Stimulated activated CD4-positive, alpha-beta T cell treated with anti-CD3 and anti-CD28 coated beads, TNF-alpha, amount 100 ng/mL, for 24 hours (primary cell): ENCODE measurements around the gene S100P.
A peak's percentile ranks its signal among the peaks of the same experiment; 100 is the strongest.
"Not testable (repeated sequence)": the region's sequence is repeated elsewhere in the genome, so short reads cannot be mapped to it uniquely, and the experiment has no call there.

Experiments used
- DNase-seq, 3 experiments: peaks; one replicate each; pipeline ENCODE4 v3.0.0-alpha.2; 2020; ENCODE audit warnings: low read depth in 3 of 3

S100P gene

DNA sequence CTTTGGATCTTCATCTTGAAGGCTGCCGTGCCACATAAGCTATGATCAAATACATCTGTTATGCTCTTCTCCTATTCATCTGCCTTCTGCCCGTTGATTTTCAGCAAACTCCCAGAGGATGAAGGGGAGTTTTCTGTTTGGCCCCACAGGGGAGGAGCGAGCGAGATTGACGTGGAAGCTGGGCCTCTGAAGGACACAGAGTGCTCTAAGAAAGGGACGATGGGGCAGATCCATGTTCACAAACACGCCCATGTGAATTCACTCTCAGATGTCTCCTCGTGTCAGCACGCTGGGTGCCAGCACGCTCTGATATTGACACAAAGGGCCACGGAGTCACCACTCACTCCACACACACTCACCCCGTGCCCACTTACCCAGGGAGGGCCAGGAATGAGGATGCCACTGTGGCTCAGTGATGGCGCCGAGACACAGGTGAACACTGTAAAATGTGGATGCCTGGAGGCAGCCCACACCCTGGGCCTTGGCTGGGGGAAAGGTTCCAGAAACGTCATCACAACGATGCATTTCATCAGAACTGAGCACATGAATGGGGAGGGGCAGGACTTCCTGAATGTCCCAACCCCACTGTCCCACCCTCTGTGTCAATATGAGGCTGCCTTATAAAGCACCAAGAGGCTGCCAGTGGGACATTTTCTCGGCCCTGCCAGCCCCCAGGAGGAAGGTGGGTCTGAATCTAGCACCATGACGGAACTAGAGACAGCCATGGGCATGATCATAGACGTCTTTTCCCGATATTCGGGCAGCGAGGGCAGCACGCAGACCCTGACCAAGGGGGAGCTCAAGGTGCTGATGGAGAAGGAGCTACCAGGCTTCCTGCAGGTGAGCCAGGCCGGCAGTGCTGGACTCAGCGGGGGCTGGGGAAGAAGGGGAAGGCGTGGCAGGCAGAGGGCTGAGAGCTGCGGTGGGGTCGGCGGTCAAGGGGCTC lies at the start of gene S100P:
S100P (plus strand) TSS at position 648 of the 946 bp plus-strand sequence; CDS start at position 703, 55 bp downstream.
- no peak for DNase-seq

DNA sequence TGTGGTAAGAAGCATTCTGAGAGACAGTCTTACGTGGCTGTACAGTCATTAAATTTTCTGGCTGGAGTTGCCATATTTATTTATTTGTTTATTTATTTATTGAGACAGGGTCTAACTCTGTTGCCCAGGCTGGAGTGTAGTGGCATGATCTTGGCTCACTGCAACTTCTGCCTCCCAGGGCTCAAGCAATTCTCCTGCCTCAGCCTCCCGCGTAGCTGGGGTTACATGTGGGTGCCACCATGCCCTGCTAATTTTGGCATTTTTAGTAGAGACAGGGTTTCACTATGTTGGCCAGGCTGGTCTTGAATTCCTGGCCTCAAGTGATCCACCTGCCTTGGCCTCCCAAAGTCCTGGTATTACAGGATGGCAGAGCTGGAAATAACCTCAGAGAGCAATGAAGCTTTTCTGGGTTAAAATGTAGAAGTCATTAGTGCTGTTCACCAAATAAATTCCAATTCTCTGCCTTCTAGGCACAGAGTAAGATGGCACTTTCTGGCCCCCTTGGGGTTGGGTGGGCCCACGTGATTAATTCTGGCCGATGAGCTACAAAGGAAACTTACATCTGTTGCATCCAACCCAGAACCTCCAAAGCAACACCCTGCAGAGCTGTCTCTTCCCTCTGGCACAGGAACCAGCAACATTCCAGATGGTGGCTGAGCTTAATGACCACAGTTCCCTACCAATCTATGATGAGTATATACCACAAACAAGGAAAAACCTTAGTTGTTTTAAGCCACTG lies 48.7 kb upstream of the S100P start:
- DNase-seq = no peak

DNA sequence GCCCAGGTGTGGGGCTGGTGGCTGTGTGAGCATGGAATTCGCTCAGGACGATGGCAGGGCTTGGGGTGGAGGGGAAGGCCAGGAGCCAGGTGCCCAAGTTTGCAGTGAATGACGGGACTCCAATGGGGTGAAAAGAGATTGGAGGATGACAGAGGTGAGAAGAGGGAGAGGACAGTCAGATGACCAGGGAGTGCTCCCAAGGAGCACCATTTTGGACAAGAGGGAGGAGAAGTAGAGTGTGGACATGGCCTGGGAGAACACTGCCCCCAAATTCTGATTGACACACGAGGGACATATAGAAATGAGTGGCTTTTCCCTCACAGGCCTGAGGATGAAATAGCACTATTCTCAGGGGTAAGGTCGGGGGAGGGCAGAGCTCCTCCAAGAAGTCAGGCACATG lies 46.5 kb upstream of the S100P start:
- no peak for DNase-seq

- no peak for DNase-seq
Observed at GRCh38 chr4:6647582-6648230, 46.0 kb upstream of the S100P start.

DNA sequence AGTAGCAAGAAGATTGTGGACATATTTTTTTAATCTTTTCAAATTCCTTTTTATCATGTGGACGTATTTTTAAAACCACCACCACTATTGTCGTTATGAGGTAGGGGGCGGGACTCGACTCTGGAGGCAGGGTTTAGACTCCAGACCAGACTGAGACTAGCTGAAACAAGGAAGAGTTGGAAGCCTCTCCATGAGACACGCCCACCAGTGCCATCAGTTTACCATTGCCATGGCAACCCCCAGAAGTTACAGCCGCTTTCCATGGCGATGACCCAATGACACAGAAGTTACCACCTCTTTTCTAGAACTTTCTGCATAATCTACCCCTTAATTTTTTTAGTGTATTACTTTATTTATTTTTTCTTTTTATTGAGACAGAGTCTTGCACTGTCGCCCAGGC lies 44.5 kb upstream of the S100P start:
- no peak for DNase-seq

DNA sequence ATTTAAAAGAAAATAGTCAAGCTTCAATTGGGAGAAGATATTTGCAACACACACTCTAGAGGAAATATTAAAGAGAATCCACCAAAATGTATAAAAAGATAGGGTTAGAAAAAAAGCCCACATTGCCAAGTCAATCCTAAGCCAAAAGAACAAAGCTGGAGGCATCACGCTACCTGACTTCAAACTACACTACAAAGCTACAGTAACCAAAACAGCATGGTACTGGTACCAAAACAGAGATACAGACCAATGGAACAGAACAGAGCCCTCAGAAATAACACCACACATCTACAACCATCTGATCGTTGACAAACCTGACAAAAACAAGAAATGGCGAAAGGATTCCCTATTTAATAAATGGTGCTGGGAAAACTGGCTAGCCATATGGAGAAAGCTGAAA lies 39.5 kb upstream of the S100P start:
- not testable (repeated sequence) for DNase-seq

DNA sequence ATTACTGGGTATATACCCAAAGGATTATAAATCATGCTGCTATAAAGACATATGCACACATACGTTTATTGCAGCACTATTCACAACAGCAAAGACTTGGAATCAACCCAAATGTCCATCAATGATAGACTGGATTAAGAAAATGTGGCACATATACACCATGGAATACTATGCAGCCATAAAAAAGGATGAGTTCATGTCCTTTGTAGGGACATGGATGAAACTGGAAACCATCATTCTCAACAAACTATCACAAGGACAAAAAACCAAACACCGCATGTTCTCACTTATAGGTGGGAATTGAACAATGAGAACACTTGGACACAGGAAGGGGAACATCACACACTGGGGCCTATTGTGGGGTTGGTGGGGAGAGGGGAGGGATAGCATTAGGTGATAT lies 38.4 kb upstream of the S100P start:
- not testable (repeated sequence) for DNase-seq

GRCh38 chr4:6655924-6656323 lies 37.8 kb upstream of the S100P start:
- no peak for DNase-seq

- no peak for DNase-seq
Observed at GRCh38 chr4:6657242-6658208, 36.2 kb upstream of the S100P start.

DNA sequence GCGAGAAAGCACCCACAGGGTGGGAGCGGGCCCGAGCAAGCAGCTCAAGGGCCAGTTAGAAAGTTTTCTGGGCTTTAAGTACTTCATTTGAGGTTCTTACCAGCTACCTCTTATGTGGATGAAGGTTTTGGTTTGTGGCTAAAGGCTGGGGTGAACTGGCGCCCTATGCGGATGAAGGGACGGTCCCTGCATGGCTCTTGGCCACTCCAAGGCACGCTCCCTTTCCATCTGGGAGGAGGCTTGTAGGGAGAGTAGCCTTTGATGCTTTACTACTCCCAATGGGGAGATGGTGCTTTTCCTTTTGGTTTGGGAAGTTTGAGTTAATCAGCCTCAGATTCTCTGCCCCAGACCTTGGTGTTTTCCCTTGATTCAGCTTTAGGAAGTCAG lies 35.5 kb upstream of the S100P start:
- no peak for DNase-seq

DNA sequence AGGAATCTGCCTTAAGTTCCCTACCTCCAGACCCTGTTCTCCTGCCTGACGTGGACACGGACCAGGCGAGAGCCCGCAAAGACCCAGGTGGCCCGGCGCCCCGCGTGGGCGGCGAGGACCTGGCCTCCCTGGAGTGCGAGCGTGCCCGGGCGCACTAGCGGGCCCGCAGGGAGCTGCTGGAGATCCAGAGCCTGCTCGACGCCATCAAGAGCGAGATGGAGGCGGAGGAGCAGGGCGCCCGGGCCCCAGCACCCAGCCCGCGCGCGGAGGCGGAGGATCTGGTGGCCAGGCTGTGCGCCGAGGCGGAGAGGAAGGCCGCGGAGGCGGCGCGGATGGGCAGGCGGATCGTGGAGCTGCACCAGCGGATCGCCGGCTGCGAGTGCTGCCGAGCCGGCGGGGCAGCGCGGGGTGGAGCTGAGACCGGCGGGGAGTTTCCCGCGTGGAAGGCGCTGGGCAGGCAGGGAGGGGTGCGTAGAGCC lies 35.0 kb upstream of the S100P start:
- DNase-seq = peak; percentile 18 to 44 (median 21)

DNA sequence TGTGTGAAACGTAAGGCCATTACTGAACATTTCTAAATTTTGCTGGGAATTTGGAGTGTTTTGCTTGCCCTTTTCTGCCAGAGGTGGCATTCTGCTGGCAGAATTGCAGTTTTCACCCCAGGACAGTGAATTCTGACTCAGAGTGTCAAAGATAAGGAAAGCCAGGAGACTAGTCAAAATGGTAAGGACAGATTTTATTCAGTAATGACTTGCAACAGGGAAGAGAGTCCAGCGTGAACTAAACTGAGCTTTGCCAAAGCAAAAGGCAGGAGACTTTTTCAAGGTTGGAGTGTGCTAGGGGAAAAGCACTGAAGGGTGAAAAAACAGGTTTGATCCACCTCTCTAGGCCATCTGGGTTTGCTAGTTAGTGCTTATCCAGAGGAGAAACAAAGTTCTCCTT lies 33.8 kb upstream of the S100P start:
- no peak for DNase-seq

- DNase-seq = no peak
Observed at GRCh38 chr4:6660430-6660829, 33.2 kb upstream of the S100P start.

DNA sequence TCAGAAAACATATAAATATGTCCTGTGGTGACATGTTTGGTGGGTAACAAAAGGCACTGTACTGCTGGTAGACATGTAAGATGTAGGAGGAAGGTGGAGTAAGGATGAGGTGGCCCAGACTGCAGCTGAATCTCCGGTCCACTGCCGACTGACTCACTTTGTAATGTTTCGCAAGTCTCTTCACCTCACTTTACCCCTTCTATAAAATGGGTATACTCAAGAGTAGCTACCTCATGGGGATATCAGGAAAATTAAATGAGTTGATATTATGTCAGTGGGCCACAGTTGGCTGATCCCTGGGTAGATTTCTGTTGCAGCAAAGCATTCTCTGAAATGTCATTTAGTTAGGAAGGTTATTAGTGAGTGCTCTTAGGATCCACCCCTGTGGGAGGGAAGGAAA lies 31.1 kb upstream of the S100P start:
- no peak for DNase-seq

DNA sequence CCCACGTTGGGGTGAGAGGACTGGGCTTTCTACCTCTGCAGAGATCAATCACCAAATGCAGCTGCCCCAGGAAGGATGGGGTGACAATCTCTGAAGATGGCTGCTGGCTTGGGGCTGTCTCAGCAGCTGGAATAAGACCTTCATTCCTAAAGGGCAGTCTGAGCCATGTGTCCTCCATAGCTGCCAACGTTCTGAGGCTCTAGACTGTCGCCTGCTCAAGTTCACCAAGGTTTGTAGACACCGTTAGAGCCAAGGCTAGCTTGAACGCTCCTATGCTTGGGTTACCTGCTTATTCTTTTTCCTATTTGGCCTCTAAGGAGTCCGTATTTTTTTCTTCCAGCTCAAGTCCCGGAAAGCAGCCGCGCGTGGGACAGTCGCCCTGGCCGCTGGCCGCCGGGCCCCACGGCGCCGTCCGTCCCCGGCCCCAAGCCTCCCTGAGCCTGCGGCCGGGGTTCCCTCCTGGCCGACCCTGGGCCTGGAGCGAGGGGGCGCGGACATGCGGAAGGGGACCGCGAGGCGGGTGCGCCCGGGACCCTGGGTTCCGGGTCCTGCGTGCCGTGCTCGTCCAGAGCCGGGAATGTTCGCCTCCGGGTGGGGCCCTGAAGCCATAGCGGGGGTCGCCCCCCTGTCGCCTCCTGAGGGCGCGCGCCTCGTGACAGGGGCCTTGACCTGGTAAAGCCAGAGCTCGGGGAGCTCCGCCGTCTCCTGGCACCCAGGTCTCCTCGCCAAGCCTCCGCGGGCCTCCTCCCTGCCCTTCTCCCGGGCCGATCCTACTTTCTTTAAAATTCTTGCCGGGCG lies 29.9 kb upstream of the S100P start:
- DNase-seq = no peak

- DNase-seq = no peak
Observed at GRCh38 chr4:6665320-6665654, 28.4 kb upstream of the S100P start.

- DNase-seq = no peak
Observed at GRCh38 chr4:6668391-6668790, 25.3 kb upstream of the S100P start.

GRCh38 chr4:6671648-6672047 lies 22.0 kb upstream of the S100P start:
- DNase-seq = no peak

- no peak for DNase-seq
Observed at GRCh38 chr4:6672131-6672530, 21.5 kb upstream of the S100P start.

GRCh38 chr4:6672541-6673190 lies 21.0 kb upstream of the S100P start:
- DNase-seq = not testable (repeated sequence)
